VCaP (cell line): ENCODE results near the gene TBL2.
A peak's percentile ranks its signal among the peaks of the same experiment; 100 is the strongest.

Experiments used
- H3K27ac ChIP-seq: fragments of 450-650 bp; 2 replicates; pipeline ENCODE4 v1.5.1; 2017
- TF ChIP-seq, protein P1 (sequence below): fragments of 450-650 bp; conservative IDR thresholded peaks from 2 replicates; pipeline ENCODE4 v1.5.1; 2017; ENCODE audit warnings: mild to moderate bottlenecking, moderate library complexity

The TBL2 gene

GRCh38 chr7:73578342-73579128 is at the start of gene TBL2:
TBL2 (minus strand) TSS chr7:73578579; CDS start chr7:73578549, 30 bp downstream.
- TF ChIP-seq, protein P1, sequence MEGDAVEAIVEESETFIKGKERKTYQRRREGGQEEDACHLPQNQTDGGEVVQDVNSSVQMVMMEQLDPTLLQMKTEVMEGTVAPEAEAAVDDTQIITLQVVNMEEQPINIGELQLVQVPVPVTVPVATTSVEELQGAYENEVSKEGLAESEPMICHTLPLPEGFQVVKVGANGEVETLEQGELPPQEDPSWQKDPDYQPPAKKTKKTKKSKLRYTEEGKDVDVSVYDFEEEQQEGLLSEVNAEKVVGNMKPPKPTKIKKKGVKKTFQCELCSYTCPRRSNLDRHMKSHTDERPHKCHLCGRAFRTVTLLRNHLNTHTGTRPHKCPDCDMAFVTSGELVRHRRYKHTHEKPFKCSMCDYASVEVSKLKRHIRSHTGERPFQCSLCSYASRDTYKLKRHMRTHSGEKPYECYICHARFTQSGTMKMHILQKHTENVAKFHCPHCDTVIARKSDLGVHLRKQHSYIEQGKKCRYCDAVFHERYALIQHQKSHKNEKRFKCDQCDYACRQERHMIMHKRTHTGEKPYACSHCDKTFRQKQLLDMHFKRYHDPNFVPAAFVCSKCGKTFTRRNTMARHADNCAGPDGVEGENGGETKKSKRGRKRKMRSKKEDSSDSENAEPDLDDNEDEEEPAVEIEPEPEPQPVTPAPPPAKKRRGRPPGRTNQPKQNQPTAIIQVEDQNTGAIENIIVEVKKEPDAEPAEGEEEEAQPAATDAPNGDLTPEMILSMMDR: no peak; the same call in 1 of the 2 replicates
- peak within 1 kb of the TSS; percentile 94 for H3K27ac ChIP-seq

- TF ChIP-seq, protein P1: peak; percentile 42
- no peak overlapping the region for H3K27ac ChIP-seq
Measured at GRCh38 chr7:73626814-73627213, 48.4 kb upstream of the TBL2 start.

- TF ChIP-seq, protein P1: no peak
- H3K27ac ChIP-seq: no peak overlapping the region
Measured at GRCh38 chr7:73625276-73625675, 46.9 kb upstream of the TBL2 start.

- peak overlapping the region; percentile 52; the same call in 1 of the 2 replicates for H3K27ac ChIP-seq
- TF ChIP-seq, protein P1: no peak
Measured at GRCh38 chr7:73624669-73625001, 46.3 kb upstream of the TBL2 start.

DNA sequence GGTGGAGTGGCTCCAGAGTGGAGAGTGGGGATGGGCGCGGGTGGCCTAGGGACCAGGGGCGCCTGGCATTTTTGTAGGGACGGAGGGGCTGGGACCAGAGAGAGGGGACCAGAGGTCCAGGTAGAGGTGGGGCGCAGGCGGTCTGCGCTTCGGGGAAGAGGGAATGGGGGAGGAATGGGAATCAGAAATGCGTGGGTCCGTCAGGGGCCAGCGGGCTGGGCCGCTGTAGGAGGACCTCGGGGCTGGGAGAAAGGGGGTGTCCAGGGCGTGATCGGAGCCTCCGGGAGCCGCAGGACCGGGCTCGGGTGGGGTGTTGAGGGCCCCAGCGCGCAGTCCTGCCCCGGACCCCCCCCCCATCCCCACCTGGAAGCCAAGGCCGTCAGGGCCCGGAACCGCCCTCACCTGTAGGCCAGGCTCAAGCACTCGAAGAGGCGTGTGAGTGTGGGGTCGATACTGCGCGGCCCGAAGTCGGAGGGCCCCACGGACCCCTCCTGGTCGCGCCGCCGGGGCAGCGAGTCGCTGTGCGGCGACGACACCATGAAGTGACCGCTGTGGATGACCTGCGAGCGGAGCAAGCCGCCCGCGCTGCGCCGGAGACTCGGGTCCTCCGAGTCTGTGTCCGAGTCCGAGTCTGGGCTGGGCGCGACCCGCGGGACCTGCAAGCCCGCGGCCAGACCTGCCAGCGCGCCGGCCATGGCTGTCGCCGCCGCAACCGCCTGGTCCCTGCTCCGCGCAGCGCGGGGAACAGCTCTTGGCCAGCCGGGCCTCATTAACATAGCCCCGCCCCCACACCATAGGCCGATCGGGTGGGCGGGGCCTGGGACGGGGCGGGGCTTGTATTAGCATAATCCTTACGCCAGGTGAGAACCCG is 45.7 kb upstream of the TBL2 start, which contains the start of gene MLXIPL:
MLXIPL (minus strand) TSS at position 725 of the 871 bp plus-strand sequence; CDS start at position 695, 30 bp downstream.
- peak within 1 kb of the TSS; percentile 52; the same call in 1 of the 2 replicates for H3K27ac ChIP-seq
- TF ChIP-seq, protein P1: no peak

- H3K27ac ChIP-seq: no peak overlapping the region
- TF ChIP-seq, protein P1: no peak
Measured at GRCh38 chr7:73622909-73623797, 44.8 kb upstream of the TBL2 start.
